Memory B cell (primary cell): ENCODE results near the gene SEMA7A.
A peak's percentile ranks its signal among the peaks of the same experiment; 100 is the strongest.
"Not testable (repeated sequence)": the region's sequence is repeated elsewhere in the genome, so short reads cannot be mapped to it uniquely, and the experiment has no call there.

Source experiments
- ATAC-seq: fragments of 150-1000 bp; cut with Tn5 transposase; 2 replicates; pipeline ENCODE4 v1.10.0; 2021; ENCODE audit warnings: low read depth, mild to moderate bottlenecking, moderate library complexity
- DNase-seq, 2 donors: peaks; one replicate each; pipeline ENCODE4 v3.0.0; 2022; ENCODE audit warnings: low spot score in 2 of 2
- H3K27ac Mint-ChIP-seq: one replicate; pipeline ENCODE4 v1.8.0; 2022; ENCODE audit warnings: mild to moderate bottlenecking, moderate library complexity, mixed read lengths
- H3K27me3 Mint-ChIP-seq: one replicate; pipeline ENCODE4 v1.8.0; 2022; ENCODE audit warnings: mixed read lengths
- H3K36me3 Mint-ChIP-seq: one replicate; pipeline ENCODE4 v1.8.0; 2022; ENCODE audit warnings: mild to moderate bottlenecking, mixed read lengths
- H3K4me1 Mint-ChIP-seq: one replicate; pipeline ENCODE4 v1.8.0; 2022; ENCODE audit warnings: mixed read lengths
- H3K4me3 Mint-ChIP-seq: one replicate; pipeline ENCODE4 v1.8.0; 2022; ENCODE audit warnings: mild to moderate bottlenecking, moderate library complexity, mixed read lengths
- H3K9me3 Mint-ChIP-seq: one replicate; pipeline ENCODE4 v1.8.0; 2022; ENCODE audit warnings: mixed read lengths

Gene SEMA7A

GRCh38 chr15:74369084-74369745 lies 64.5 kb downstream of the SEMA7A start:
- Mint-ChIP-seq H3K4me1 (peaks cover 3% of the 10 kb centered on the region), H3K4me3 (no peak overlapping the region), H3K27me3 (peaks cover 8% of the 10 kb centered on the region), H3K9me3 (no peaks in the 10 kb centered on the region), H3K27ac (no peak overlapping the region), H3K36me3 (peaks cover 2% of the 10 kb centered on the region)
- ATAC-seq (no peak), DNase-seq (no peak)

GRCh38 chr15:74368121-74368520 lies 65.6 kb downstream of the SEMA7A start:
- no peak overlapping the region for H3K4me3 Mint-ChIP-seq
- H3K27me3 Mint-ChIP-seq = peaks cover 8% of the 10 kb centered on the region
- no peaks in the 10 kb centered on the region for H3K9me3 Mint-ChIP-seq
- H3K27ac Mint-ChIP-seq = no peak overlapping the region
- no peaks in the 10 kb centered on the region for H3K4me1 Mint-ChIP-seq
- DNase-seq (no peak), ATAC-seq (no peak)
- H3K36me3 Mint-ChIP-seq = peaks cover 2% of the 10 kb centered on the region

- Mint-ChIP-seq H3K4me1 (no peaks in the 10 kb centered on the region), H3K27me3 (peaks cover 8% of the 10 kb centered on the region), H3K4me3 (peak within 1 kb of the TSS; percentile 32), H3K36me3 (peaks cover 2% of the 10 kb centered on the region), H3K9me3 (no peaks in the 10 kb centered on the region), H3K27ac (no peak within 1 kb of the TSS)
- DNase-seq (no peak), ATAC-seq (no peak)
These were observed 66.4 kb downstream of the SEMA7A start, which contains the start of gene CYP11A1 for GRCh38 chr15:74367296-74367854. CYP11A1 (minus strand) TSS chr15:74367646; CDS start chr15:74367585, 61 bp downstream.

GRCh38 chr15:74365598-74366445 lies 67.9 kb downstream of the SEMA7A start:
- Mint-ChIP-seq H3K27ac (no peak overlapping the region), H3K4me3 (peak overlapping the region; percentile 73), H3K4me1 (no peaks in the 10 kb centered on the region), H3K36me3 (peaks cover 2% of the 10 kb centered on the region), H3K9me3 (no peaks in the 10 kb centered on the region), H3K27me3 (peaks cover 8% of the 10 kb centered on the region)
- DNase-seq (no peak), ATAC-seq (peak; percentile 59)

- ATAC-seq = no peak
These were observed 68.7 kb downstream of the SEMA7A start for GRCh38 chr15:74364936-74365597.

GRCh38 chr15:74362482-74362881 lies 71.3 kb downstream of the SEMA7A start:
- no peaks in the 10 kb centered on the region for H3K9me3 Mint-ChIP-seq
- ATAC-seq (no peak), DNase-seq (no peak)
- no peaks in the 10 kb centered on the region for H3K4me1 Mint-ChIP-seq
- peaks cover 2% of the 10 kb centered on the region for H3K36me3 Mint-ChIP-seq
- no peak overlapping the region for H3K27ac Mint-ChIP-seq
- peaks cover 3% of the 10 kb centered on the region for H3K27me3 Mint-ChIP-seq
- no peak overlapping the region for H3K4me3 Mint-ChIP-seq

More at GRCh38 chr15:74364936-74365597, 68.7 kb downstream of the SEMA7A start:
- Mint-ChIP-seq H3K36me3 (peaks cover 2% of the 10 kb centered on the region), H3K4me3 (peak overlapping the region; percentile 73), H3K27ac (no peak overlapping the region), H3K9me3 (no peaks in the 10 kb centered on the region), H3K4me1 (no peaks in the 10 kb centered on the region), H3K27me3 (peaks cover 6% of the 10 kb centered on the region)
- no peak for DNase-seq

- not testable (repeated sequence) for DNase-seq, H3K4me3 Mint-ChIP-seq, H3K9me3 Mint-ChIP-seq, ATAC-seq, H3K4me1 Mint-ChIP-seq, H3K27me3 Mint-ChIP-seq, H3K27ac Mint-ChIP-seq, H3K36me3 Mint-ChIP-seq
These were observed 72.9 kb downstream of the SEMA7A start for GRCh38 chr15:74360855-74361254.

GRCh38 chr15:74359376-74359775 lies 74.4 kb downstream of the SEMA7A start:
- H3K27me3 Mint-ChIP-seq = peaks cover 11% of the 10 kb centered on the region
- ATAC-seq, H3K4me1 Mint-ChIP-seq, H3K36me3 Mint-ChIP-seq, H3K9me3 Mint-ChIP-seq, DNase-seq, H3K27ac Mint-ChIP-seq, H3K4me3 Mint-ChIP-seq: not testable (repeated sequence)
